ENCODE measurements around the gene HOXD10.

The HOXD10 gene

DNA sequence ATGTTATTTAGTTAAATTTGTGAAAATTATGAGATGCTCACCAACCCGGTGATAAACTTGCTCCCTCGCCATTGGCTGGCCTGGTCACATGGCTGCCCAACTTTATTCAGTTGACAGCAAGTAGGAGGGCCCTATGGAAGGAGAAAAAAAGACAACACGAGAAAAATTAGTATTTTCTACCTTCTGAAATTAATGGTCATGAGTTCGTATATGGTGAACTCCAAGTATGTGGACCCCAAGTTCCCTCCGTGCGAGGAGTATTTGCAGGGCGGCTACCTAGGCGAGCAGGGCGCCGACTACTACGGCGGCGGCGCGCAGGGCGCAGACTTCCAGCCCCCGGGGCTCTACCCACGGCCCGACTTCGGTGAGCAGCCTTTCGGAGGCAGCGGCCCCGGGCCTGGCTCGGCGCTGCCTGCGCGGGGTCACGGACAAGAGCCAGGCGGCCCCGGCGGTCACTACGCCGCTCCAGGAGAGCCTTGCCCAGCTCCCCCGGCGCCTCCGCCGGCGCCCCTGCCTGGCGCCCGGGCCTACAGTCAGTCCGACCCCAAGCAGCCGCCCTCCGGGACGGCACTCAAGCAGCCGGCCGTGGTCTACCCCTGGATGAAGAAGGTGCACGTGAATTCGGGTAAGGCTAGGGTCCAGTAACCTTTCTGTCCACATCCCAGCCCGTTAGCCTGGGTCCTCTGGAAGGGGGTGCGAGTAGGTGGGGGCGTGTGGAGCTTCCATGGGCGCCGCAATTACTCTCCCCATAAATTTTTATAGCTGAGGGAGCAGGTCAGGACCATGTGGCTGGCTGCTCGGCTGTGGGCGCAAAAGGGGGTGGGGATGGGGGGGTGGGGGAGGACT lies 35.1 kb downstream of the HOXD10 start, which contains the start of gene HOXD4:
Gene HOXD4 (plus strand): TSS at position 109 of the 846 bp plus-strand sequence. CDS start 84 bp downstream, at position 193.
- no peak for DNase-seq (ENCODE audit: low read depth)

DNA sequence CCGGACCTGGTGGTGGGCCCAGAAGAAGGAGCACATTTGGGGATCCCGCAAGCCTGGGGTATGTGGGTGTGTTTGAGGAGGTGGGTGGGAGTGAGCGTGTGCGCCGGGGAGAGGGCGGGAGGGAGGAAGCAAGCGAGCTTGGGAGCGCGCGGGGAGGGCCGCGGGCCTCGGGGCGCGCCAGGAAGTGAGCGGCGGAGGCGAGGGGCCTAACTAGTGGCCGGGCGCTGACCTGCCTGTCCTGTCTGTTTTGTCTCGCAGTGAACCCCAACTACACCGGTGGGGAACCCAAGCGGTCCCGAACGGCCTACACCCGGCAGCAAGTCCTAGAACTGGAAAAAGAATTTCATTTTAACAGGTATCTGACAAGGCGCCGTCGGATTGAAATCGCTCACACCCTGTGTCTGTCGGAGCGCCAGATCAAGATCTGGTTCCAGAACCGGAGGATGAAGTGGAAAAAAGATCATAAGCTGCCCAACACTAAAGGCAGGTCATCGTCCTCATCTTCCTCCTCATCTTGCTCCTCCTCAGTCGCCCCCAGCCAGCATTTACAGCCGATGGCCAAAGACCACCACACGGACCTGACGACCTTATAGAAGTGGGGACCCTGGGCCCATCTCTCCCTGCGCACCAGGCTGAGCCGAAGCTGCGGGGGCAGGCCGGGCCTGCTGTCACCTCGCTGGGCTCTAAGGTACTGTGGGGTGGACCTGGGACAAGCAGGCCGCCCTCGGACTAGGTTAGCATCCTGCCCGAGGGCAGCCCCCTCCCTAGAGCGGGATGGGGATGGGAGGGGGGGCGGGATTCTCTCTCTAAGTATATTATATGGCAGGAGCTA lies 36.0 kb downstream of the HOXD10 start:
- no peak for DNase-seq (ENCODE audit: low read depth)

DNA sequence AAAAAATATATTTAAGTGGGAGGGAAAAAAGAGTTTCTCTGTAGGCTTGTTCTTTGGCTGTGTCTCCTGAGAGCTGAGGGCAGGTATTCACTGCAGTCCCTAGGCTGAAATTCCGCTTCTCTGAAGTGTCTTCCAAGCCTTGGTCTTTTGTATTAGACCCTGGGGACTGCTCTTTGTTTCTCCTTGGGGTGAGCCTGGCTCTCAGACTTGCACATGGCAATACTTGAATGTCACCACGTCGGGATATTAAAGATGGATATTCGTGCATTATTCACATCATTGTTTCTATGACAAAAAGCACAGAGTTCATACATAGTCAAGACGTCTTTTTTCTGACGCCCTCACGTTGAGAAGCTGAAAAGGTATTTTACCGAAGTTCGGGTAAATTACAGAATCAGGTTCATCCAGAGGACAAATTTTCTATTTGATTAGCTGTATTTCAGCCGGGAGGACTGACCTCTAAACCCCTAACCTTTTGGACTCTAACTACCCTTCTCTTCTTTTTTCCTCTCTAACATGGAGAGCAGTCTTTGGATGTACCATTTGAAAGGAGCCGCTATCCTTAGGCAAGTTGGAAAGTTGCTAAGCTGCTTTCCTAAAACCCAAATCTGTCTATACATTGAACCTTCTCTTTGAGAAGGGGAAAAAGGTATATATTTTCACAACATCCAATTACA lies 38.1 kb downstream of the HOXD10 start:
- DNase-seq (ENCODE audit: low read depth) = no peak

DNA sequence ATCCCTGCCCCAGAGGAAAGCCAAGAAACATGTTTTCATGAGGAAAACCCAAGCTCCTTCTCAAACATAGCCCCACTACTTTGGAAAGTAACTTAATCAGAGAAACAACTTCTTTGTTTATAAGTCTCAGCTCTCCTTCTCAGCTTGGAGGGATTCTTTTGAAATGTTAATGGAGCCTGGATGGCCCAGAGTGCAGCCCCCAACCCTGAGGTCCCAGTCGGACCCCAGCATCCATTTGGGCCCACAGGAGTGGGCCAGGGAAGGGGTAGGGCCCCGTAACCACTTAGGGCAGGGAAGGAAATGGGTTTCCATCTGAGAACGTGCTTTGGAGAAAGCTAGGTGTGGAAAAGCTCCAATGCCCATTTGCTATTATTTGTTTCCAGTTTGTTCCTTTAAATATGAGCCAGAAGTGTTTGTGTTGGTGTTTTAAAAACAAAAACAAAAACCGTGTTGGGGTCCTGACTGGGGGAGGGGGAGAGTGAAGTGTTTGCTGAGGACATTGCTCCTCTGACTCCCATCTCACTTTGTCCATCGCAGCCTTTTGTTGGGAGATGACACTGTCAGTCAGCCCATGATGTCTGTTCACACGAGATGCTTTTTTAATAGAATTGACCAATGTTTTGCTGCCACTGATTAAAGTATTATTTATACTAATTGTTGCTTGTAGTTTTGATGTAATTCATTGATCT lies 38.9 kb downstream of the HOXD10 start:
- DNase-seq (ENCODE audit: low read depth) = no peak

DNA sequence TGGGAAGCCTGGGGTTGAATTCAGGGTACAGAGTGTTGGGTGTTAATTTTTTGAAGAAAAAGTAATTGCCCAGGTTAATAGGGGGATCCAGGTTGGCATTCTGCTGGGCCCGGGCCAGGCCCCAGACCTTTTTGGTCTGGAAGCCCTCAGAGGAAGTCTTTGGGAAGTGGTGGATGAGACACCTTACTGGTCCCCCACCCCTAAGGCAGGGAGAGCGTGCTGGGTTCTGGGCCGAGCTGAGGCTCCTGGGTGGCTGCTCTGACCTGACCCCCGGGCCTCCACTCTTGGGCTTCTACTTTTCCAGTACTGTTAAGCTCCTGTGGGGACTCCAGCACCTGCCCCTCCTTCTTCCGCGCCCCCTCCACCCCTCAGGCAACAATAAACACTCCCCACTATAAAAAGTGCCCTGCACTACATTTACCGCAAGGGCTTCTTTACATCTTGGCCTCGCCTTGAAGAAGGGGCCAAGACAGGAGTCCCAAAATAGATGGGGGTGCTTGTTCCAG lies 39.8 kb downstream of the HOXD10 start:
- no peak for DNase-seq (ENCODE audit: low read depth)

DNA sequence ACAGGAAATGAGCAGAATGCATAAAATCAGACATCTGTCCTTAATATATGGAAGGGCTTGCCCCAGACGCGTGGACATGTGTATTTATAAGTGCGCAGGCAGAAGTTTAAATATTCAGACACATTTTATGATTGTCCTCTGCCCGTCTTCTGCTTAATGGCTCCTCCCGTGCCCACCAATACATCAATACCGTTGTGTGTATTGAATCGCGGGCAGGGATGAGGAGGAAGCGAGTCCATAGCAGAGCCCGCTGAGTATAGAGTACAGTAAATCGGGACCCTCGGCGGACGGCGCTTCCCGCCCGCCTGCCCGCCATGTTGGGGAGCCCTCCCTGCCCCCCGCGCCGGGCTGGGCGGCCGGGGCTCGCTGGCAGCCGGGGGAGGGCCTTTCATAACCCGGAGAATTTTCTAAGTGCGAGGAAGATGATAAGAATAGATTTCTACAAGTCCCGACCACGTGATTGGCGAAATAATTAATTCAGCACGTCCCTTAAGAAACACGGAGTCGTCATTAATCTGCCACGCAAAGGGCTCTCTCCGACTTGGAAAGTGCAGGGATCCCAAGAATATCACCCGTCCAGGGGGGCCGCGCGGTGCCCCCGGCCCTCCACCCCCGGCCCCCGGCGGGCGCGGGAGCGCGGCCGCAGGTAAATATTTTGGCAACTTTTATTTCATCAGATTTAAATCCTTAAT lies 40.4 kb downstream of the HOXD10 start, which contains the start of gene HOXD3:
Gene HOXD3 (plus strand): TSS at position 501 of the 692 bp plus-strand sequence. CDS start 11,808 bp downstream, outside the sequence.
- DNase-seq (ENCODE audit: low read depth) = no peak

DNA sequence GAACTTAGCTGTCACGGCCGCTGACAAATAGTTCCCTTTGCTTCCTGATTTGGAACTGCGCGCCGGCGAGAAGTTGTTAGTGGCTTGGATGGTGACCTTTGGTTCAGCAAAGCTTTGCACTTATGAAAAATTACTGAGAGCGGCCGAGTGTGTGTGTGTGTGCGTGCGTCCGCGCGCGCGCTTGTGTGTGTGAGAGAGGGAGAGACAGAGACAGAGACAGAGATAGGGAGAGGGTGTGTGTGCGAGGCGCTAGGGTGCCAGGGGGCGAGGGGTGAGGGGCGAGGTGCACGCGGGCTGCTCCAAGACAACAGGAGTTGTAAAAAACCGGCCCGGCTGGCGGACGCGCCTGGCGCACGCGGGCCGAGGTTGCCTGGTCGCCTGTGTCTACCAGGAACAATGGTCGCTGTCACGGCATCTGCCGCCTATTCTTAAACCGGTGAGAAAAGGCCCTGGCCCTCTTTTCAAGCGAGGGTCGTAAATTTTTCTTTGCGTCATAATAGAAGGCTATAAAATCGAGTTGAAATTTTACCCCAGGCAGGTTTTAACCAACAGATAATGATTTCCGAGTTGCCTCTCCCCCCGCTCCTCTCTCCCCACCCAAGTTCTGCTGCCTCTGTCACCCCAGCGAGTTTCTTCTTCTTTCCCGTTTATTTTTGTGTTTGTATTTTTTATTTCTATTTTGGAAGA lies 41.1 kb downstream of the HOXD10 start:
- no peak for DNase-seq (ENCODE audit: low read depth)

DNA sequence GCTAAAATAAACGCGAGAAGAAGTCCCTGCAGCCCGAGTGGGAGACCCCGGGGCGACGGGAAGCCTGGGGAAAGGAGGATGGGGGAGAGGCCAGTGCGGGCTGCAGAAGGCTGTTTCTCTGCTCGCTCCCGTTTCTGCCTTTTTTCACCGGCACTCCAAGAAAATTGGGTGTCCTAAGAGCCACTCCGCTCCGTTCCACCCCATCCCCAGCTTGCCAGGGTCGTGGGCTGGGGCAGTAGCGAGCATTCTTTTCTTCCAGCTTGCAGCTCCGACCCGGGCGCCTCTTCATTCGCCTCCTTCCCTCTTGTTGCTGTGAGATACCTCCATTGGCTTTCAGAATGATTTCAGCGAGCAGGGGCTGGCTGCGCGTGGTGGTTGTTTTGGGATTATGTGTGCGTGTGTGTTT lies 41.6 kb downstream of the HOXD10 start:
- DNase-seq (ENCODE audit: low read depth) = no peak

DNA sequence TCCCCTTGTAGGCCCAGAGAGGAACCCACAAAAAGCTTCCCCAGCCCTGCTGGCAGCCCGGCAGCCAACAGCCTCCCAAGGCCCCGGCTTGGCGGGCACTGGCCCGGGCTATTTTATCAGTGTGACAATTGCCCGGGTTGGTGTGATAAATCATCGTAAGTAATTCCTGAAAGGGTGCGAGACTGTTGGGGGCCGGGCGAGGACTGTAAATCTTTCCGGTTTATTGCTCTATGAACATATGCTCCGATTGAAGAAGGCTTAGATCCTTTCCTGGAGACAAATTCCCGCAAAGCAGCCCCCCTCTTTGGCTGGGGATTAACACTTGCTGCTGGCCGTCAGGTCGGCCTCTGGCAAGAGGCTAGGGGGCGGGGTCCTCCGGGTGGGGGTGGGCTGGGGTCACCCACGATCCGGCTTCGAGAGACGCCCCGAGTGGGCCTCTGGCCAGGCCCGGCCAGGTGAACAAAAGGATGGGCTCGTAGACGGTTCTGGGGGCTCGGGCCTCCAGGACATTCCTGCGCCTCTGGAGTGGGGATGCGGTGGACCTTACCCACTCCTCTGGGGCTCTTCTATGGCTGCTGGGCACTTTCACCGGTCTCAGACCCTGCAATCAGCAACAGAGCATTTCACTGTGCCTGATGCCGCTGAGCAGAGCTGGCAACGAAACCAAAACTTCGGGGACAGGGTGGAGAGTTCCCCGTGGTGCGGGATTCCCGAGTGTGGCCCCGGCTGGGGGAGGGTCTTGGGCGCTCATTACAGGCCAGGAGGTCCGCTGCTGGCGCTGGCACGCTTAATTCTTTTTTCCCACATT lies 42.5 kb downstream of the HOXD10 start:
- DNase-seq (ENCODE audit: low read depth) = no peak

DNA sequence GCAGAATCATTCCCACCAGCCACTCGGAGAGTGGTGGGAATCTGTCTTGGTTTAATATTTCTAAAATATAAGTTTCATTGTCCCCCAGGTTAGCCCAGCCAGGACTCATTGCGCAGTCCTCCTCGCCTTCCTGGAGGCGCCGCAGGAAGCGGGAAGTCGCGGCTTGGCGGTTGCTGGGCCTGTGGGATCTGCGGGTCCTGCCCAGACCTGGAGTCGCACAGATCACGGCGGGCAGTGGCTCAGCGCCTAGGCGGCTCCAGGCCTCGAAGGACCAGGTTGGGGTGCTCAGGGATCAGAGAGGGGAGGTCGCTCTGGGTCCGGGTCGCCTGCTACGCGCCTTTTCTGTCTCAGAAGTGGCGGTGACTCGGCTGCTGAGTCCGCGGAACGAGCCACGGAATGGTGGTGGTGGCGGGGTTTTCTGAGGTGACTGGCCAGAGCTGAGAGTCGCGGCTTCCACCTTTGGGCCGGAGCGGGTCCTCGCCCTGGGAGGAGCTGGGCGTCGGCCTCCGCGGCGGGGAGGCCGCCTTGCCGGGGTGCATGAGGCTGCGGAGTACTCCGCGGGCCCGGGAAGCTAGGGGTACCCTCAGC lies 43.2 kb downstream of the HOXD10 start:
- no peak for DNase-seq (ENCODE audit: low read depth)

DNA sequence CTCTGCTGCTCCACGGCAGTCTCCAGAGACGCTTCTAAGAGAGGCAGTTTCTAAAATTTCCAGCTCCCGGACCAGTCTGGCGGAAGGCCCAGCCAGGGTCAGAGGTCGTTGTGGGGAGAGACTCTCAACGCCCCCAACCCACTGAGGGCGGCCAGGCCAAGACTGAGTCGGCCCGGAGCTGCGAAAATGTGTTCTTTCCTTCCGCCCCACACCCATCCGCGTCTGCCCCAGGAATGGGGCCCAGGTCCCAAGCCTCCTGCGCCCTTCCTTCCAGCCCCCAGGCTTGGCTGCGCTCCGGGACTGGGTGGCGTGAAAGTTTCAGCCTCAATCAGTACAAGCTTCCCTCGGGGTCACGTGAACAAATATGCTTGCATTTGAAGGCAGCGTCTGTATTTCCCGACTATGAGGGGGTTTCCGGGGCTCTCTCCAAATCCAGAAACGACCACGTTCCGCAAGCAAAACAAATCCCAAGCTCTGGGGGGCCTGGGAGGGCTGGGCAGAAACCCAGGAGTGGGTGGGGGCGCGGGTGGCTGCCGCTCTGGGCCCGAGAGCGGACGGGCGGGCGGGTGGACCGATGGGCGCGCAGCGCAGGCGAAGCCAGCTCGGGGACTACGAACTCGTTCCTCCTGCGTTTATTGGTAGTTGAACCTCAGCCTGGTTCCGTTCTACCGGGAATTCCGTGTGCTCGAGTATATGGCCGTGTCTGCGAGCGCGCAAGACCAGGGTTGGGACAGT lies 43.8 kb downstream of the HOXD10 start:
- no peak for DNase-seq (ENCODE audit: low read depth)

DNA sequence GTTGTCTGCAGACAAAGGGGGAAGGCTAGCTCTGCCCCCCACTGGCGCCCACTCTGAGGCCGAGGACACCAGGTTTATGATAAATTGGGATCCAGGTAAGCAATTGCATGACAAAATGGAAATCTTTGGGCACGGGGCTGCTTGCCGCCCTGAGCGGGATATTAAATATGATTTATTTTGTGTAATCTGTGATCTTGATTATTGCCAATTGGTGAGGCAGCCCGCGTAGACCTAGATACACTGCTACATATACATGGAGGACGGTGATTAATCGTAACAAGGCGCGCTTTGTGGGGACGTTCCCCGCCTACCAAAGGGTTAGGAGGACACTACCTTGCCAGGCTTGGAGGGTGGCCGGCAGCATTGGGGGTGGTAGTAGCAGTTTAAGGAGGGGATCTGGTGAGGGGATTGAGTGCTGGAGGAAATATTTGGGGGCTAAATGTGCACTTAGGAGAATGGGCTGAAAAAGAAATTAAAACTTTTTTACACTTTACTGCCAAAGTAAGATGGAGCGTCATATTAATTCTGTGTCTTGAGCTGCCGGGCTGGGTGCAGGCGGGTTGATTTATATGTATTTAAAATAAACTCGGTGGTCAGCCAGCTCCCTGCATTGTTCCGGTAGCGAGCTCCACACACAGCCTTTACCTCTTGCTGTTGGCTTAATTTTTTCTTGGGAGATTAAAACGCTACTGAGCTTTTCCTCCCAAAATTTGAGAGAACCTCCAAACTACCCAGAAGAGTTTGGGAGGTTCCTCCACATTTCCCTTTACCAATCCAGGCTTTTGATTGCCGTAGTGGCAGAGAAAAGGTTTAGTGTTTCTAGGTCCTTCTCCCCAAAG lies 44.6 kb downstream of the HOXD10 start:
- no peak for DNase-seq (ENCODE audit: low read depth)

DNA sequence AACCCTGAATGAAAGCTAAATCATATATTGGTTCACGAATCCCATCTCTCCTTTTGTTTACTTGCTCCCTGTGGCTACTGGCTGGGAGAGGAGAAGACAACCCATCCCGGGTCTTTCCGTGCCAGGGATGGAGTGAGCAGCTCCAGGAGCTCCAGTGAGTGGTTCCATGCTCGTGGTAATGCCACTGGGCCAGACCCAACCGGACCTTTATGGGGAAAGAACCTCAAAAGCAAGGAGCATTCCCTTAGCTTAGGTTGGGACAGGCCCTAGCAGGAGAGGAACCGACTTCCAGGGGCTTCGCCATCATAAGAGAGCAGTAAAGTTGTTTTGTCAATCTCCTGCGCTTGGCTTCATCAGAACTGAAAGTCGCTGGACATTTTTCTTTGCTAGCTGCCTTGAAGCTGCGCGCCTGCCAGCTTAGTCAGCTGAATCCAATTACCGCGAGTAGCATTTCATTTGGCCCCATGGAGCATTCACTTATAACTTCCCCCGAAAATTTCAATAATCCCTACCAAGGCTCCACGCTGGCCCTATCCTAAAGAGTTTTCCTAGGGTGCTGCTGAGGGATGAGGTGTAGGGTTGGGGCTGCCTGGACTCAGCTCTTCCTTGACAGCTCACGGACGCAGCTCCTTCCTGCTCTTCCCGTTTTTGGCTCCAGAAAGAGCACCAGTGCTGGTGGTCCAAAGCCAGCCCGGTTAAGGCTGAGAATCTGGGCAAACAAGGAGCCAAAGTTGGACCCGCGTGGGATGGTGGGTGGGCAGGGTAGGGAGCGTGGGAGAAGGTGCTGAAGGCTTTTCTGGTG lies 45.4 kb downstream of the HOXD10 start:
- no peak for DNase-seq (ENCODE audit: low read depth)

DNA sequence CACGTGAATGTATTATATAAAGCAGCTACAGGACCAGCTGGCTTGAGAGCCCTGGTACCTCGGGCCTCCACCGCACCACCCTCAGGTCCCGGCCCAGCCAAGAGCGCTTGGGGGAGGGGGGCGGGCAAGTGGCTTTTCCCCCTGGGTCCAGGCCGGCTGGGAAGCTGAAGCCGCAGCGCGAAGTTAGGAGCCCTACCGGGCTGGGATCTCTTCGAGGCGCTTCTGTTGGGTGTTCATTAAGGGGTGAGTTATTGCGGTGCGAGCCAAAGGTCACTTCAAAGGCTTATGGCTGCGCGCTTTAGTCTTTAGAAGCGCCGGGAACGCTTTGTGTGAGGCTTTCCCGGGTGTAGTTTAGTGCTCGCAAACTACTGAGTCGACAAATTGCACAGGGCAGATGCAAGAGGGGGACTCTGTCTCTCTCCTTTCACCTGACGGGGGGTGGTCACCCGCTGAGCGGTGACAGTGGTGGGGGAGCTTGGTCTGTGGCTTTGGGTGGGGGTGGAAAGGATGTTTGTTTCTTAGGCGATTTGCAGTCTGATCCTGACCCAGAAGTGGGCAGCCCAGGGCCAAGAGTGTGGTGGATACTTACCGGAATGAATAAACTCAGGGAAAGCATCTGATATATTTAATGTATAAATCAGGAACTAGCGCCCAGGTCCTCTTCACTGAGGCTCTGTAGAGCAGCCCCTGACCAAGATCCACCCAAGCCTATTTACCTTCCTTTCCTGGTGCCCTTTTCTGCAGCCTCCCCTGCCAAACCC lies 46.5 kb downstream of the HOXD10 start:
- no peak for DNase-seq (ENCODE audit: low read depth)

DNA sequence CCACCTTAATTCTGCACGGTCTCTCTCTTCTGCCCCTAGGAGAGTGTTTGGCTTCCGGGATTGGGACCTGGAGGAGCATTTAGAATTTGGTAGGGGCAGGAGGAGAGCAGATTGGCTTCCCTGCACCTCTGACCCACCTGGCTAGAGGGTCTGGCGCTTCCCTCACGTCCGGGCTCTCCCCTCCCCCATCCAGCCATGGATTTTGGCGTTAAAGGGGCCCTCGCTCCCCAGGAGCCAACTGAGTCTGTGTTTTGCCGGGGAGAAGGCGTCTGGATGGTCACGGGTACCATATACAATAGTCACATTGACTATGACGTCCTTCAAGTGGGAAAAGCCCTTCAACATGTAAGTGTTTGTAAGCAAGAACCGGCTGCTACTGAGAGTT lies 47.1 kb downstream of the HOXD10 start:
- DNase-seq (ENCODE audit: low read depth) = no peak

DNA sequence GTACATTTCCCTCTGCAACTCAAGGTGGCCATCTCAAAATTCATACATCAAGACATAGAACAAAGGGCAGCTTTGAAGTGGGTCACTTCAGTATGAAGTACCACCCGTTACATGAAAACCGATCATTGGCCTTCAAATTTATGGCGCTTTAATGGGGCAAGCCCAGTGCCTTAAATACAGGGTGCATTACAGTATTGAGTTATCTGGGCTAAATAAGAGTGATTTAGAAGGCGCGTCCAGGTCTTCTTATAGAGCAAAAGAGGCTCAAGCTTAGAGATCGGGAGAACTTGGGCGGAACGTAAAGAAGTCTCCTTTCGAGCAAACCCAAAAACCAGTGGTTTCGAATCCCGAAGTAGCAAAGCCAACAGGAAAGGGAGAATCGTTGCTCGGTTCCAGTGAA lies 47.6 kb downstream of the HOXD10 start:
- DNase-seq (ENCODE audit: low read depth) = no peak
